GM18858 (cell line): ENCODE data around the gene MEAK7.

Experiments
- ATAC-seq: cut with Tn5 transposase; IDR thresholded peaks from one replicate; pipeline ENCODE4 v1.9.1; 2021; ENCODE audit not compliant: unreplicated experiment

Gene MEAK7

GRCh38 chr16:84504420-84505248 lies at the start of gene MEAK7:
MEAK7 (minus strand) TSS chr16:84504659; CDS start chr16:84498086, 6,573 bp downstream.
- peak; percentile 99 for ATAC-seq

- ATAC-seq = no peak
Measured at GRCh38 chr16:84553873-84554399, 49.5 kb upstream of the MEAK7 start.

GRCh38 chr16:84552135-84552534 lies 47.7 kb upstream of the MEAK7 start:
- ATAC-seq = no peak

- no peak for ATAC-seq
Measured at GRCh38 chr16:84550096-84550495, 45.6 kb upstream of the MEAK7 start.

GRCh38 chr16:84548971-84549844 lies 44.7 kb upstream of the MEAK7 start:
- ATAC-seq = no peak

- ATAC-seq = no peak
Measured at GRCh38 chr16:84548508-84548907, 44.0 kb upstream of the MEAK7 start.

GRCh38 chr16:84547546-84548061 lies 43.1 kb upstream of the MEAK7 start:
- ATAC-seq = no peak

- no peak for ATAC-seq
Measured at GRCh38 chr16:84546669-84547545, 42.4 kb upstream of the MEAK7 start.

- no peak for ATAC-seq
Measured at GRCh38 chr16:84545114-84545737, 40.8 kb upstream of the MEAK7 start.

GRCh38 chr16:84544031-84544773 lies 39.7 kb upstream of the MEAK7 start:
- ATAC-seq = no peak

- no peak for ATAC-seq
Measured at GRCh38 chr16:84543253-84543652, 38.8 kb upstream of the MEAK7 start.

- ATAC-seq = no peak
Measured at GRCh38 chr16:84541999-84542817, 37.7 kb upstream of the MEAK7 start.

- ATAC-seq = no peak
Measured at GRCh38 chr16:84540194-84540593, 35.7 kb upstream of the MEAK7 start.

- ATAC-seq = no peak
Measured at GRCh38 chr16:84538222-84538840, 33.9 kb upstream of the MEAK7 start.

- no peak for ATAC-seq
Measured at GRCh38 chr16:84537491-84538151, 33.2 kb upstream of the MEAK7 start.

- ATAC-seq = no peak
Measured at GRCh38 chr16:84535851-84536250, 31.4 kb upstream of the MEAK7 start.

GRCh38 chr16:84535408-84535807 lies 30.9 kb upstream of the MEAK7 start:
- ATAC-seq = no peak

- ATAC-seq = no peak
Measured at GRCh38 chr16:84534815-84535214, 30.4 kb upstream of the MEAK7 start.
